Cardiac fibroblast (primary cell): ENCODE data around the gene NCS1.
A peak's percentile ranks its signal among the peaks of the same experiment; 100 is the strongest.

Experiments
- DNase-seq, 2 donors: peaks; one replicate each; pipeline versions ENCODE4 v3.0.0 to v3.0.0-alpha.2; 2010; ENCODE audit warnings: low read depth in 2 of 2
- H3K4me3 ChIP-seq, 2 donors: replicated peaks in 1 of 2; 1 replicate in 1 of 2; 2 replicates in 1 of 2; pipeline ENCODE4 v1.5.1; 2011; ENCODE audit warnings: low read depth in 2 of 2, low read length in 2 of 2, mild to moderate bottlenecking in 2 of 2, moderate library complexity in 1 of 2
- CTCF ChIP-seq: IDR thresholded peaks from one replicate; pipeline ENCODE4 v1.5.1; 2011; ENCODE audit warnings: low read depth, mild to moderate bottlenecking, low read length, inconsistent platforms

Gene NCS1

GRCh38 chr9:130179331-130179907, 7.2 kb downstream of the NCS1 start:
- no peak overlapping the region for H3K4me3 ChIP-seq
- DNase-seq, result no peak
- TF ChIP-seq CTCF, result no peak

- no peak for DNase-seq
- H3K4me3 ChIP-seq, result no peak overlapping the region
- no peak for TF ChIP-seq CTCF
Observed at GRCh38 chr9:130180516-130180915, 8.3 kb downstream of the NCS1 start.

GRCh38 chr9:130181678-130182380, 9.6 kb downstream of the NCS1 start:
- no peak for DNase-seq
- TF ChIP-seq CTCF, result no peak
- H3K4me3 ChIP-seq, result no peak overlapping the region

- no peak for TF ChIP-seq CTCF
Observed at GRCh38 chr9:130182381-130182909, 10.2 kb downstream of the NCS1 start.

DNA sequence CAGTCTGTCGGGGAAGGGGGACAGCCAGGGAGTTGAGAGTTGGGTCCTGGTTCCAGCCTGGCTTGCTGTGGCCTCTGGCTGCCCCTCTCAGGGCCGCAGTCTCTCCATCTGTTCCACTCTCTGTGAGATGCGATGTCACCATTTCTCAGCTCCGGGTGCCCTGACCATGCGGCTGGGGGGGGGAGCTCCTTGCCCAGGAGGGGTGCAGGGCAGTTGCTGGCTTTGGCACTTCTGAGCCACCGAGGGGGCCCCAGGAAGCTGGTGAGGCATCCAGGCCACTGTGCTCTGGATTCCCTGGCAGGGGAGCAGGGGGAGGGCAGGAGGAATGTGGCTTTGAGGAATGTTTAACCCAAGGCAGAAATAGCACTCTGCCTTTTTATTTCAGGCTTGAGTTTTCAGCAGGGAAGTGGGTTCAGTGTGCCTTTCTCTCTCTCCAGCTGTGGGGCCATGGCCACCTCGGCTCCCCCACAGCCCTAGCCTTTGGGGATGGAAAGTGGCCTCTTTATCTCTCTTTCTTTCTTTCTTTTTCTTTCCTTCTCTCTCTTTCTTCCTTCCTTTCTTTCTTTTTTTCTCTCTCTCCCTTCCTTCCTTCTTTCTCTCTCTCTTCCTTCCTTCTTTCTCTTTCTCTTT, 11.0 kb downstream of the NCS1 start:
- no peak for TF ChIP-seq CTCF
- DNase-seq, result peak; percentile 56 to 79
- no peak overlapping the region for H3K4me3 ChIP-seq

More at GRCh38 chr9:130182381-130182909, 10.2 kb downstream of the NCS1 start:
- DNase-seq, result no peak
- H3K4me3 ChIP-seq, result no peak overlapping the region

DNA sequence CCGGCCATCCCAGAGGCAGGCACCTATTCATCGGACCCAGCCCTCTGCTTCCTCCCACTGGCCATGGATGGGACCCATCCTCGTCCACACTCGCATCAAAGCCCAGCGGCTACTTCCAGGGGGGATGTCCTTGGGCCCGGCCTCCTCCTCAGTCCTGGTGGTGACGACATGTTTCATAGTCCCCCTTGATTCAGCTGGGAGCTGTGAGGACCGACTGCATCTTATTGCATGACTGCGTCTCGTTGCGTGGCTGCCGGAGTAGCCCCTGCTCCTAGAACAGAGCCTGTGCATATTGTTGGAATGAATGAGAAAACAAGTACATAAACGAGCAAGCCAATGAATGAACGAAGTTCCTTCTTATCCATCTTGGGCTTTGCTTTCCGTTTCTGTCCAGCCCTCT, 12.8 kb downstream of the NCS1 start:
- no peak for TF ChIP-seq CTCF
- DNase-seq, result no peak
- no peak overlapping the region for H3K4me3 ChIP-seq
